Right lobe of liver (tissue), 4 donors: Measurements from ENCODE around the gene GRM3.

Experiments used
- POLR2A ChIP-seq: fragments of 450-650 bp; IDR thresholded peaks from one replicate; pipeline ENCODE4 v1.6.1; 2017; ENCODE audit warnings: antibody characterized with exemption, mild to moderate bottlenecking
- TF ChIP-seq, protein P1 (sequence below), 4 donors: fragments of 200-600 bp in 3 of 4; fragments of 450-650 bp in 1 of 4; IDR thresholded peaks; one replicate each; pipeline versions ENCODE4 v1.5.1 to v1.8.0; 2016 to 2022; ENCODE audit warnings: antibody characterized with exemption in 4 of 4, mild to moderate bottlenecking in 2 of 4
- donor health status: DM: no; HTN: no; CAD: no.
- donor health status: DM: no; HTN: no; CAD: no.
- donor health status: DM: no; HTN: yes; CAD: no.

DNA sequence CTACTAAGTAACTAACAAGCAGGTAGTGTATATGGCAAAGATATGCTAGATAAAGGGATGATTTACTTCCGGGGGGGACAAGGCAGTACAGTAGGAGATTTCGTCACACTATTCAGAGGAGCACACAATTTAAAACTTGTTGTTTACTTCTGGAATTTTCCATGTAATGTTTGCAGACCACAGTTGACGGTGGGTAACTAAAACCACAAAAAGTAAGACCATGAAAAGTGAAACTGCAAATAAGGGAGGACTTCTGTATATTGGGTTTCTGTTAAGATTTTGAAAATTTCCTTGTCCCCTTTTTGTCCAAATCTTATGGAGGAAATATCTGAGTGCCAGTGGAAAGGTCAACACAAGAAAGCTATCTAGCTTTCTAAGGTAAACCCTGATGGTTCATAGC is 245.8 kb downstream of the GRM3 start:
- TF ChIP-seq, protein P1, sequence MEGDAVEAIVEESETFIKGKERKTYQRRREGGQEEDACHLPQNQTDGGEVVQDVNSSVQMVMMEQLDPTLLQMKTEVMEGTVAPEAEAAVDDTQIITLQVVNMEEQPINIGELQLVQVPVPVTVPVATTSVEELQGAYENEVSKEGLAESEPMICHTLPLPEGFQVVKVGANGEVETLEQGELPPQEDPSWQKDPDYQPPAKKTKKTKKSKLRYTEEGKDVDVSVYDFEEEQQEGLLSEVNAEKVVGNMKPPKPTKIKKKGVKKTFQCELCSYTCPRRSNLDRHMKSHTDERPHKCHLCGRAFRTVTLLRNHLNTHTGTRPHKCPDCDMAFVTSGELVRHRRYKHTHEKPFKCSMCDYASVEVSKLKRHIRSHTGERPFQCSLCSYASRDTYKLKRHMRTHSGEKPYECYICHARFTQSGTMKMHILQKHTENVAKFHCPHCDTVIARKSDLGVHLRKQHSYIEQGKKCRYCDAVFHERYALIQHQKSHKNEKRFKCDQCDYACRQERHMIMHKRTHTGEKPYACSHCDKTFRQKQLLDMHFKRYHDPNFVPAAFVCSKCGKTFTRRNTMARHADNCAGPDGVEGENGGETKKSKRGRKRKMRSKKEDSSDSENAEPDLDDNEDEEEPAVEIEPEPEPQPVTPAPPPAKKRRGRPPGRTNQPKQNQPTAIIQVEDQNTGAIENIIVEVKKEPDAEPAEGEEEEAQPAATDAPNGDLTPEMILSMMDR (IDR thresholded peaks at IDR 0.05): no peak
- TF ChIP-seq POLR2A: no peak
